Coronary artery (tissue), 2 donors: Measurements from ENCODE around the gene AAR2.

Experiments used
- DNase-seq: peaks from one replicate; pipeline ENCODE4 v3.0.0-alpha.2; 2017; ENCODE audit warnings: low spot score
- H3K27ac ChIP-seq, 2 donors: fragments of 200-600 bp; sonication (generic); one replicate each; pipeline ENCODE4 v1.5.1; 2016 to 2019
- H3K4me3 ChIP-seq: fragments of 200-600 bp; sonication (generic); 2 replicates; pipeline ENCODE4 v1.5.1; 2016; ENCODE audit warnings: mild to moderate bottlenecking, moderate library complexity
- CTCF ChIP-seq: fragments of 200-600 bp; sonication (generic); IDR thresholded peaks from one replicate; pipeline ENCODE4 v1.5.1; 2019; ENCODE audit warnings: antibody characterized with exemption

The AAR2 gene

GRCh38 chr20:36298795-36299339 is 62.6 kb downstream of the AAR2 start:
- no peak for TF ChIP-seq CTCF
- no peak overlapping the region for H3K27ac ChIP-seq
- H3K4me3 ChIP-seq, result no peak overlapping the region
- DNase-seq, result no peak

GRCh38 chr20:36299459-36299858 is 63.2 kb downstream of the AAR2 start:
- no peak for DNase-seq
- H3K4me3 ChIP-seq, result no peak overlapping the region
- H3K27ac ChIP-seq, result no peak overlapping the region
- TF ChIP-seq CTCF, result no peak

DNA sequence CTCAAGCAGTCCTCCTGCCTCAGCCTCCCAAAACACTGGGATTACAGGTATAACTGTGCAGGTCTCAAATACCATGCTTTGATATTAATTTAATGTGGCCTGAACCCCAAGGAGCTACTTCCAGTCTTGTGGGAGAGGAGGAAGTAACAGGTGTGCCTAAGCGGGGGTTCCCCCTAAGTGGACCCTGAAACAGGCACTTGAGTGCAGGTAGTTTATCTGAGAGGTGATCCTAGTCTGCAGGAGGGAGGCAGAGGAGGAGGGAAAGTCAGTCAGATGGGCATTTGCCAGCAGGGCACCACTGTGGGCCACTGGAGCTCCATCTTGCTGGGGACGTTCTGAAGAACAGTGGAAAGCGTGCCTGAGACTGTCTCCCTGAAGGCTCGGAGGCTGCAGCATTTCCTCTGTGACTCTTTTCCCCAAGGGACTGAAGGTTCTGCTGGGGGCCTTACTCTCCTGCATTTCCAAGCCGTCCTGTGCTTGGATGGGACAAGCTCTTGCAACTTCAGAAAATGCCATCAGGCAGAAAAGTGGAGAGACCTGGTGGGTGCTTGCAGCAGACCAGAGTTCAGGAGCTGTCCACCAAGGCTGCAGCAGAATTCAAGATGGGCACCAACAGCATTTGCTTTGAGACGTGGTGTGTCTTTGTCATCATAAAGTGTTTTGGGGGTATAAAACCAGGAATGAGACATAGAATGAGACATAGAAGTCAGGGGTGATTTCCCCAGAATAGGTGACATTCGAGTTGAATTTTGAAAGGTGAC is 65.3 kb downstream of the AAR2 start:
- TF ChIP-seq CTCF, result no peak
- no peak overlapping the region for H3K27ac ChIP-seq
- H3K4me3 ChIP-seq, result no peak overlapping the region
- DNase-seq, result no peak

GRCh38 chr20:36303020-36303595 is 66.8 kb downstream of the AAR2 start:
- TF ChIP-seq CTCF, result no peak
- Histone ChIP-seq H3K27ac (no peak overlapping the region), H3K4me3 (no peak overlapping the region)
- DNase-seq, result no peak

- Histone ChIP-seq H3K27ac (no peak overlapping the region), H3K4me3 (no peak overlapping the region)
- DNase-seq, result no peak
- TF ChIP-seq CTCF, result no peak
These were observed 67.6 kb downstream of the AAR2 start for GRCh38 chr20:36303831-36304230.

GRCh38 chr20:36304786-36305495 is 68.7 kb downstream of the AAR2 start:
- no peak for TF ChIP-seq CTCF
- no peak for DNase-seq
- no peak overlapping the region for H3K4me3 ChIP-seq
- no peak overlapping the region for H3K27ac ChIP-seq
